ENCODE results near the gene CD320. TPM values are rescaled to one million over a fixed set of nuclear protein-coding genes. Genes with fewer than 3 reads are reported as not detected.

Gene CD320
- total RNA-seq, 6 donors from 2014 or later, result 10.5 to 54.0 (median 27.3) TPM

- Histone ChIP-seq H3K27ac (peak overlapping the region in 3 of 4 donors; percentile 1 to 59 (median 53)), H3K4me3 (peak overlapping the region in 3 of 4 donors; percentile 38 to 45 (median 38)), H3K4me1 (peaks cover 26 to 59% (median 47%) of the 10 kb centered on the region in 4 donors), H3K27me3 (peaks cover 0 to 27% (median 11%) of the 10 kb centered on the region in 4 donors), H3K36me3 (peaks cover 0 to 33% (median 16%) of the 10 kb centered on the region in 4 donors), H3K9me3 (no peaks in the 10 kb centered on the region)
- ATAC-seq (ENCODE audit: low FRiP score in 2 of 2) (peak in 1 of 2 donors; percentile 4), DNase-seq (peak in 1 of 2 donors; percentile 88)
- TF ChIP-seq POLR2A (IDR thresholded peaks at IDR 0.05), result no peak
- no peak for TF ChIP-seq POLR2AphosphoS5 (IDR thresholded peaks at IDR 0.05)
- TF ChIP-seq CTCF (IDR thresholded peaks at IDR 0.05), result no peak
- TF ChIP-seq EP300 (IDR thresholded peaks at IDR 0.05), result no peak
- WGBS, 2 donors, result 32 to 36% methylated on average over 13 to 27 of the region's 79 CpGs
Measured at GRCh38 chr19:8335343-8336071, 27.3 kb upstream of the CD320 start.

- Histone ChIP-seq H3K4me1 (peaks cover 22 to 55% (median 44%) of the 10 kb centered on the region in 4 donors), H3K27me3 (peaks cover 0 to 27% (median 11%) of the 10 kb centered on the region in 4 donors), H3K36me3 (peaks cover 0 to 41% (median 19%) of the 10 kb centered on the region in 4 donors), H3K4me3 (peak overlapping the region in 3 of 4 donors; percentile 38 to 45 (median 38)), H3K9me3 (no peaks in the 10 kb centered on the region), H3K27ac (peak overlapping the region in 2 of 4 donors; percentile 59 to 61)
- TF ChIP-seq POLR2AphosphoS5 (IDR thresholded peaks at IDR 0.05) (no peak), EP300 (IDR thresholded peaks at IDR 0.05) (no peak), CTCF (IDR thresholded peaks at IDR 0.05) (no peak), POLR2A (IDR thresholded peaks at IDR 0.05) (no peak)
- ATAC-seq (ENCODE audit: low FRiP score in 2 of 2), result peak; percentile 48 to 73
- DNase-seq, result peak; percentile 63 to 95
- WGBS, 2 donors, result 37 to 53% methylated on average over 6 to 76 of the region's 117 CpGs
Measured at GRCh38 chr19:8334458-8335342, 26.5 kb upstream of the CD320 start.

GRCh38 chr19:8333767-8334457 lies 25.8 kb upstream of the CD320 start:
- Histone ChIP-seq H3K36me3 (peaks cover 0 to 45% (median 20%) of the 10 kb centered on the region in 4 donors), H3K27ac (peak overlapping the region in 1 of 4 donors; percentile 61), H3K9me3 (no peaks in the 10 kb centered on the region), H3K27me3 (peaks cover 0 to 27% (median 11%) of the 10 kb centered on the region in 4 donors), H3K4me1 (peaks cover 22 to 50% (median 39%) of the 10 kb centered on the region in 4 donors), H3K4me3 (peak overlapping the region in 2 of 4 donors; percentile 38 to 45)
- WGBS, 2 donors, result 50 to 56% methylated on average over 22 to 24 of the region's 48 CpGs
- TF ChIP-seq CTCF (IDR thresholded peaks at IDR 0.05) (no peak), POLR2AphosphoS5 (IDR thresholded peaks at IDR 0.05) (no peak), POLR2A (IDR thresholded peaks at IDR 0.05) (no peak), EP300 (IDR thresholded peaks at IDR 0.05) (no peak)
- DNase-seq (peak in 1 of 2 donors; percentile 82), ATAC-seq (ENCODE audit: low FRiP score in 2 of 2) (no peak)

- no peak for ATAC-seq (ENCODE audit: low FRiP score in 2 of 2)
- no peak overlapping the region for H3K4me3 ChIP-seq
Measured at GRCh38 chr19:8332976-8333766, 25.0 kb upstream of the CD320 start.

More at GRCh38 chr19:8332976-8333766, 25.0 kb upstream of the CD320 start:
- peaks cover 0 to 51% (median 20%) of the 10 kb centered on the region in 4 donors for H3K36me3 ChIP-seq
- 37 to 54% methylated on average over 32 to 52 of the region's 52 CpGs for WGBS, 2 donors
- TF ChIP-seq EP300 (IDR thresholded peaks at IDR 0.05) (no peak), POLR2AphosphoS5 (IDR thresholded peaks at IDR 0.05) (peak in 1 of 2 donors; percentile 15)
- H3K27ac ChIP-seq, result peak overlapping the region in 1 of 4 donors; percentile 13
- peak in 1 of 2 donors; percentile 84 for DNase-seq
- H3K9me3 ChIP-seq, result no peaks in the 10 kb centered on the region
- H3K27me3 ChIP-seq, result peaks cover 0 to 27% (median 11%) of the 10 kb centered on the region in 4 donors
- H3K4me1 ChIP-seq, result peaks cover 22 to 49% (median 36%) of the 10 kb centered on the region in 4 donors
